Measurements from ENCODE around the gene SYNPO2.
A peak's percentile ranks its signal among the peaks of the same experiment; 100 is the strongest.
"Not testable (repeated sequence)": the region's sequence is repeated elsewhere in the genome, so short reads cannot be mapped to it uniquely, and the experiment has no call there.

Gene SYNPO2

DNA sequence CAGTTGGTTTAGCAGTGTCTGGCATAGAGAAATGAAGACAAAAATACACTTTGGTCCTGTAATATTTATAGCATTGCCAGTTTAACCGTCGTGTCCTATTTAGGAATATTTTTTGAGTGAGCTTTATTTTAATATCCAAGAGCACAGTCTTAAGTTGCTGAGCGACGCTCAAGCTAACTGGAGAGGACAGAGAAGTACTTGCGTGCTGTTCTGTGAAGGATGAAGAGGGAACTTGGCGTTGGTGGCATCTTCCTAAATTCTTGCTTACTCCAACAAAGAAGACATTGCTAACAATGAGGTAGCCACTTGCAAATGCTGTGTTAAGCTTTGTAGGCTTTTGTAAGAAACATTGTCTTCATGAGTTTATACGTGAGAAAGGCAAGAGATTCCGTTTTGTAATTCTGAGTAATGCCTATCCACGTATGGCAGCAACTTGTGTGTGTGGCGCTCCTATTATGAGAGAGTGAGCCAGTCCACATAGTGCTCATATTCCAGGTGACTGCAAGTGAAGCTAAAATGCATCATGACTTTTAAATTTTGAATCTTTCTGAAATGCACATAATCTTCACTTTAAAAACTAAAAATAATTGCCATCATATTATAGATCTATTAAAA is 50.6 kb downstream of the SYNPO2 start:
- DNase-seq: no peak

DNA sequence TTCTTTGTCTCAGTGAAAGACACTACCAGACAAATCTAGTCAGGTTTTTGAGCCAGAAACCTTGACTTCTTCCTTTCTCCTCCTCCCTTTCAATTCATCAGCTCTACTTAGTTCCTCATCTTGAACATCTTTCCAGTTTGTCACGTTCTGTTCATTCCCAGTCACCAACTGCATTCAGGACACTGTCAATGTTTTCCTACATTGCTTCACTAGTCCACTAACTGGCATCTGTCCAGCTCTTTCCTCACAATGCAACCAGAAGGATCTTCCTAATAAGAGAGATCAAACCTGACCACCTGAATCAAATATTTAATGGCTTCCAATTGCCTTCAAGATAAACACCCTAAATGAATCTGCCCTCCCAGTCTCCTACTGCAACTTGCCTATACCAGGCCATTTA is 52.5 kb downstream of the SYNPO2 start:
- no peak for DNase-seq

DNA sequence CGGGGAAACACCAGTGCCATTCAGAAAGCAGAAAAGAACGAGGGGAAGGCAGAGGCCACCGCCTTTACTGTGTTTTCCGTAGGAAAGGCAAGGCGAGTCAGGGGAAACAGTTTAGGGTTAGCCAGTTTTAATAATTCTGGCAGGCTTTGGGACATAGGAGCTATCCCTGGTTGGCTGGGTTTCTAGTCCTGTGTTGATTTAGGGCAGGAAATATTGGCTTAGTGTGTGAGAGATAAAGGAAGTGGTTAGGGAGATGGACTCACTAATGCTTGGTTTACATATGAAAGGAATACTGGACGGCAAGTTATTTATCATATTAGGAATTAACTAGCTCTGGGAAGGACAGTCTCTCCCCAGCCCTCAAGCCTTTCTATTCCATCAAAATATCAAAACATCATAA is 53.1 kb downstream of the SYNPO2 start:
- DNase-seq: no peak

DNA sequence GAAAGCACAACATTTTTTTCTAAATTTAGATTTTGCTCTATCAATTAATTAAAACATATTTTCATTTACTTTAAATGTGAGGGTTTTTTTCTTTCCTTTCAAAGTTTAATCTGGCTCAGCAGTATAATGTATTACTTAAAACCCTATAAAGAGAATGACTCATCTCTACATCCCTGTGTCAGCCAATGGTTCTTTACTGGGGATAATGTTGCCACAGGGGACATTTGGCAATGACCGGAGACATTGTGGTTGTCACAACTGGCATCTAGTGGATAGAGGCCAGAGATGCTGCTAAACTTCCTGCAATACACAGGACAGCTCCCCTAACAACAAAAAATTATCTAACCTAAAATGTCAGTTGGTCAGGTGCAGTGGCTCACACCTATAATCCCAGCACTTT is 53.8 kb downstream of the SYNPO2 start:
- peak; percentile 73 for DNase-seq

DNA sequence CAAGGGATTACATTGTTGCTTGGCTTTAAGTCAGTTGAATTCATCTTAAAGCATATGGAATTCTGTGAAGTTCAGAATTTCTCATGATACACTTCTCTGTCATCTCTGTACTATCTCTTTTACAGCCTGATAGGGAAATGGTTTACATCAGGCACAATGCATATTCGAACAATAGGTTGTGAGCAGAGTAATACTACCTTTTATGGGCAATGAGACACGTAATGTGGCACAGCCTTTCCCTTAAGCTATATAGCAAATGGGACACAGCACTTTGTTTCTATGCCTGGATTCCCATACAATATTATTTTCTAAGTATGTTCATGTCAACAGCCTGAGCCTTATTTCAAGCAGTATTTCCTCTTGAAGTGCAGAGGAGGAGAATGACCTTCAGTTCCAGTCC is 58.4 kb downstream of the SYNPO2 start:
- DNase-seq: no peak

DNA sequence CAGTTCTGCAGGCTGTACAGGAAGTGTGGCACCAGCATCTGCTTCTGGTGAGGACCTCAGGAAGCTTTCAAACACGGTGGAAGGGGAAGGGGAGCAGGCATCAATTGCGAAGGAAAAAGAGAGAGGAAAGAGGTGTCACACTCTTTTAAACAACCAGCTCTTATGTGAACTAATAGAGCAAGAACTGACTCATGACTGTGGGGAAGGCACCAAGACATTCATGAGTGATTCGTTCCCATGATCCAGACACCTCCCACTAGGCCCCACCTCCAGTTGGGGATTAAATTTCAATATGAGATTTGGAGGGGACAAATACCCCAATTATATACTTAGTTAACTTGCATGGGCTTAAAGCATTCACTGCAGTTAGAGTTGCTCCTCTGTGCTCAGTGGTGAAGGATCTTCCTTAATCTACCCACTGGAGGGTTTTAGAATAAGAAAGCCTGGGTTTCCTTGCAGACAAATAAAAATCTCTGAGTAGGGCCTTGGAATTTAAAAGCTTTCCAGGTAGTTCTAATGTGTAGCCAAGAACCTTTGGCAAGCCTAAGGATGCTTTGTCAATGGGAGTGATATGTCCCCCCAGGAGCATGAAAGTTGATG is 60.0 kb downstream of the SYNPO2 start:
- no peak for DNase-seq

DNA sequence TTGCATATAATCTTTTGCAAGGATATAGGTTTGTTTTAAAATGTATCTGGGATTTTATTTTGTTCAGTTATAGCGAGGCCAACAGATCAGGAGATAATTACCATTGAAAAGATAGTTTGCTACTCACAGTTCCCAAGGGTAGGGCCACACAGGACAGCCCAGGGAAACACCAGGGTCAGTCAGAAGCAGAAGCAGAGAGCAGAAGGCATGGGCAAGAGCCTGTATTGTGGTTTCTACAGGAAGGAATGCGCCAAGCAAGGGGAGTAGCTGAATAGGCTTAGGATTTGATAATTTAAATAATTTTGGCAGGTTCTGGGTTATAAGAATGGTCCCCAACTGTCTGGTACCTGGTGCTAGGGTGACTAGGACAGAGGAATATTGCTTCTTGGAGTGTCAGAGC is 61.6 kb downstream of the SYNPO2 start:
- no peak for DNase-seq

DNA sequence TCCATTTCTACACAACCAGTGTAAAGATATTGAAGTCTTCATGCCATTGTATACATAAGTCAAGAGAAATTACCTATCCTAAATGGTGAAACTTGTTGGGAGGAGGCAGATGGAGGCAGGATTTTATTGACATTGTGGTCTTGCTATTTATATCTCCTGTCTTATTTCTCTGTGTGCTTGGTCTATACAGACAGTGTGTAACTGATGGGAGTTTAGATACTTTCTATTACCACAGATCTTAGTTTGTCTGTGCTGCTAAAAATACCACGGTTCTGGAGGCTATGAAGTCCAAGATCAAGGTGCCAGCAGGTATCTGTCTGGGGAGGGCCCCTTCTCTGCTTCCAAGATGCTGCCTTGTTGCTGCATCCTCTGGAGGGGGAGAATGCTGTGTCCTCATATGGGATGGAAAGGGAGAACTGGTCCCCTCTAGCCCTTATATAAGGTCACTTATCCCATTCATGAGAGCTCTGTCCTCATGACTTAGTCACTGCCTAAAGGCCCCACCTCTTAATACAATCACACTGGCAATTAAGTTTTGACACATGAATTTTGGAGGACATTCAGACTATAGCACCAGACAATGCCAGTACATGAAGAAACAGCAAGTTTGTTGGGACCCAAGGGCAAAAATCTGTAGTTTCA is 62.4 kb downstream of the SYNPO2 start:
- no peak for DNase-seq

DNA sequence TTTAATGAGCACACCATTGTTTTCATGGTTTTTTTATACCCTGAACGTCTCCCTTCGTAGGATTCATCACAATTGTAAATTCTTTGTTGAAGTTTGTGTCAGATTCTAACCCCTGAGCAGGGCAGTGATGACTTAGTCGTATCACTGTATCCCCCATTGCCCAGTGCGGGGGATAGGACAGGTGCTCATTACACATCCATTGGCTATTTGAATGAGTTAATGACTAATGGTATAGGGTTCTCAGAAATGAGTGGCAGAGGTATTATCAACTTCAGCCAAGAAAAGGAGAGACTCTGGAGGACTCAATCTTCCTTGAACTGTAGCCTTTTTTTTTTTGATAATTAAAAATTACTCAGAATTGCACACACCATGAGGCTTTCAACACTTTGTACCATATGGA is 64.6 kb downstream of the SYNPO2 start:
- no peak for DNase-seq

DNA sequence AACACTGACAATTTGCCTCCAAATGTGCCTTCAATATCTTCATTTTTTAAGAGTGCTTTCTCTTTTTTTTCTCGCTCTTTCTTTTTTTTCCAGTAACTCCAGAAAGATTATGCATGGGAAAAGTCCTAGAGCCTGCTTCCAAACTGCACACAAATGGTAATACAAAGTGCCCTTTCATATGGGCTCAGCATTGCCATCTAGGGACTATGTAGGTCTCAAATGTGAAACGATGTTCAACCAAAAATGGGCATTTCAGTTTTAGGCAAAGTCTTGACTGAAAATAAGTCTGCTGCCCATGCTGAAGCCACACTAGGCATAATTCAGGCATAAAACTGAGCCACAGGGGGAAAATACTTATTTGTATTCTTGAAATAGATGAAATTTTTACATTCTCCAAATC is 65.6 kb downstream of the SYNPO2 start:
- no peak for DNase-seq

DNA sequence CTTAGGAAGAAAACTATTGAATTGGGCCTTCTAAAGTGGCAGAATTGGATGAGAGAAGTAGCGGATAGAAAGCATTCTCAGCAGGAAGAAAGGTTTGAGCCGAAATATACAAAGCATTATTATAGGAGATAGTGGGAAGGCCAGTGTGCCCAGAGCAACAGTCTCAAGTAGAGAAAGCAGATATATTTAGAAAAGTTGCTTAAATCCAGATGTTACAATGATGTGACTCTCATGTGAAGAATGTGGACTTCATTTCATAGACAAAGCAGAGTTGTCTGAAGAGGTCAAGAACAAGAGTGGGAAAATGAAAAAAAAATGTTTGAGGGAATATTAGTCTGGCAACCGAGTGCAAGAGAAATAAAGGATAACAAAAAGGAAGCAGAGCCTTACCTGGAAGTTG is 66.9 kb downstream of the SYNPO2 start:
- DNase-seq: no peak

DNA sequence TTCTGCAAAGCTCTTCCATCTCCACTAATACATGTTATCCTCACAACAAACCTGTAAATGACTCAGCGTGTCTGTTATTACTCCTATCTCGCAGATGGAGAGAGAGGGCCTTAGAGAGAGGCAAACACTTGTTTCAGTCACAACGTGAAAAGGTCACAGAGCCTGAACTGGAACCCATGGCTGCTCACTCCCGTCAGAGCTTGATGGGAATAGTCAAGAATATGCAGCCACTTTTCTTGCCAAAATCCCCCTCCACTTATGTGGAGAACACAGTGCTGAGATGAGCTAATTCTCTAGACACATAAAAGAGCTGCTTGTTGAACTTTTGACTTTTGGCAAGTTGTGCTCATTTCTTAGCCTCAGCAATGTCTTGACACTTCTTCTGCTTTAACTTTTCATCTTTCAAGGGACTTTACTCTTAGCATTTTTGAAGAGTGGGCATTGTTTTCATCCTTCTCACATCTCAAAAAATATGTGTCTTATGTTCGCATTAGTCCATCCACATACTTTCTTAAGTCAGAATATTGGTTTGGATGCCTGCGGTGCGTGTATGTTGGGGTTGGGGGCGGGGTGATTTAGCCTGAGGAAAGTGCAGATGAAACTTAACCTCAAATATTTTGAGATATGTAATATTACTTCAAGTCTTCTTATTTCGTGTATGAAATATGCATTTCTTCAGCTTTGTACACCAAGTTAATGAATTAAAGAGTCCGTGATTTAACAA is 69.2 kb downstream of the SYNPO2 start:
- no peak for DNase-seq

DNA sequence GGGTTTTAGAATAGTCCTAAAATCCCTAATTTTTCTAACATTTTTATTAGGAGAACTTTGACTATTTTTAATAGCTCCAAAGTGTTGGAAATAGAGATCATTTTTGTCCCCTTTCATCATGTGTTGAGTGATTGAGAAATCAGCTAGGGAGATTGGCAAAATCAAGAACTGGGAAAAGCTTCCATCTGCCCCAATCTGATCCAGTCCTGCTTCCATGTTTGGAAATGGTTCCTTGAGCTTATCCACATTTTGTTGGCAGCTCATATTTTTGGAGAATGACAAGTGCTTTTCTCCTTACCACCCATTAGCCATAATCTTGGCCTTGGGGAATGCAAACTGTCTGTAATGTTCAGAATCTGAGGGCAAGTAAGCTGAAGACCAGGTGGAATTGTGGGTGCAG is 73.9 kb downstream of the SYNPO2 start:
- no peak for DNase-seq

DNA sequence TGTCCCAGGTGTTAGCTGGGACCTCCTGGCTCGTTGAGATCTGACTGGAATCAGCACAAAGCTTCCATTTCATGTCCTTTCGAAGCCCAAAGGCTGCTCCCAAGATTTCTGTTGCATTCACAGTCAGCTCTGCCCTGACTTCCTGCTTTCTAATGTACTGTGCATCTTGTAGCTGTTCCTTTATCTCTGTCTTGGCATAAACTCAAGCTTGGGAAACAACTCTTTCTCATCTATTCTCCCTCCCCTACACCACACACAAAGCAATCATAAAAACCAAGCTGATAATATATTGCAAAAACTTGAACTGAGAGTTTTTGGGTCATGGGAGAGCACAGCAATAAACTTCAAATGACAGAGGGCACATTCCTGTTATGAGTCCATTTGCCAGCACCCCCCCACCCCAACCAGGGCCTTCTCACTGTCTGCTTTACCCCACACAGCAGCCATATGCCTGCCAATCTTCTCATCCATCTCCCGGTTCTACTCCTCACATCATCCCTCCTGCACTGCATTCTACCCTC is 76.3 kb downstream of the SYNPO2 start:
- no peak for DNase-seq

DNA sequence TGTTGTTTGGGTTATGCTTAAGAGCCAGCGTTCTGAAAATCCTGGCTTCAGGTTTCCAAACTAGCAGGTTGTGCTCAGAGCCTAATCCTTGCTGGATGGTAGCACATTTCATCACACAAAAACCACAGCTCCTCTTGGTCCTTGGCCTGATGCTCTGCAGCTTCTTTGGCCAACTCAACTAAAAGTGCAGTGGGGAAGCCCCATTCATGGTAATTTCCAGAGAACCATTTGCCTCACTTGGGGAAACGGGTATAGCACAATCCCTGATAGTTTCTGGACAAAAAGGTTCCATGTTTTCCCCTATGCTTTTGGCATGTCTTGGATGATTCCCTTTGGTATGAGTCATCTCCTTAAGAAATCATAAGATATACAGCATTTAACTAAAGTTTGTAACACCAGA is 78.7 kb downstream of the SYNPO2 start:
- no peak for DNase-seq

DNA sequence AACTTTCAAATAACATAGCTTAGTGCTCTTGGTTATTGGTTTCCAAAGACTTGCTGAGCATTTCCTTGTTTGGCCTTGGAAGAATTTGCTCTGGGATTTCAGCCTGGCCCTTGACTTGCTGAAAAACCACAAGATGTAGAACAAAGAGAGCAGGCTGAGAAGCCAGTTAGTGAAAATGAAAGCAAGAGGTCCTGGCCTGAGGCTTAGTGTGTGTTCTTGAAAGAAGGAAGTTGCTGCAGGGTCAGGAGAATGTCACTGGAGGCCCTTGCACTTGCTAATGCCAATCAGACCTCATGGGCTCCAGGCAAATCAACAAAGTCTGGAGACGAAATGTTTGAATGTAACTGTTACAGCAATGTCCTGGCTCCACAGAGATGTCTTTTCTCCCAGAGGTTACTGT is 79.4 kb downstream of the SYNPO2 start:
- peak; percentile 76 for DNase-seq

DNA sequence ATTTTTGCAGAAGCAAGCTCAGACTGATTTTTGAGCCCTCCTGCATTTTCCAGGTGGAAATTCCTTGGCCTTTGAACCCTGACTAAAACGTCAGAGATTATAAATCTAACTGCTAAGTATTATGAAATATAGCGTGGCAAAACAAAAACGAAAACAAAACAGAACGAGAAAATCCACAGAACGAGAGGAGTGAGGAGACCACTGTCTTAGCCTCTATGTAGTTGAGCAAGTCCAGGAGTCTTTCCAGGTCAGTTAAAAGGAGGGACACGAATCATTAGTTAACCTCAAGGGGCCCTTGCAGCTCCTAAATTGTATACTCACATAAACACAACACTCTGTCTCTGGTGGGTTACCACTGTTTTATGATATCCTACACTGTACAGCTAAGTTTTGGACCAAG is 80.2 kb downstream of the SYNPO2 start:
- DNase-seq: no peak

DNA sequence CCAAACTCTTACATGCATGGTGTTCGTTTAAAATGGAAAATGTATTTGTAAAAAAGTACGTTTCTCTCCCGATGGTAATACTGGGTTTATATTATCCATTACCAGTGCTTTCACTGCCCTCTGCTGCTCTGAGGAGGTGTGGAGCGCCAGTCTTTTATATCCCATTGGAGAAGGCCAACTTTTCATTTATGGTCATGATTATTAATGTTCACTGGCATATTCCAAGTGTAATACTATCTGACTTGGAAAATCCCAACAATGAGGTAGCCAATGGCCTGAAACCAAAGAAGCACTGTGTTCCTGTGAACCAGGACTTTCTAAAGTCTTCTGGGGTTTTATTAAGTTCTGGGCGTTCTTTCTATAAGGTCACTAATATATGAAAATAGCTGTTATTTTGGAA is 80.7 kb downstream of the SYNPO2 start:
- no peak for DNase-seq

DNA sequence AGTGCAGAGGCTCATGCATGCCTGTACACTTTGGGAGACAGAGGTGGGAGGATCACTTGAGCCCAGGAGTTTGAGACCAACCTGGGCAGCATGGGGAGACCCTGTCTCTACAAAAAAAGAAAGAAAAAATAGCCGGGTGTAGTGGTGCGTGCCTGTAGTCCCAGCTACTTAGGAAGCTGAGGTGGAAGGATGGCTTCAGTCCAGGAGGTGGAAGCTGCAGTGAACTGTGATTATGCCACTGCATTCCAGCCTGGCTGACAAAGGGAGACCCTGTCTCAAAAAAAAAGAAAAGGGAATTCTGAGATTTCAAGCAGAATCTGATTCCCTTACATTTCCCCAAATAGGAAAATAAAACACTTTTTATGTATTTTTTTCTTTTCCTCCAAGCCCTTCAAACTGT is 83.5 kb downstream of the SYNPO2 start:
- DNase-seq: no peak

DNA sequence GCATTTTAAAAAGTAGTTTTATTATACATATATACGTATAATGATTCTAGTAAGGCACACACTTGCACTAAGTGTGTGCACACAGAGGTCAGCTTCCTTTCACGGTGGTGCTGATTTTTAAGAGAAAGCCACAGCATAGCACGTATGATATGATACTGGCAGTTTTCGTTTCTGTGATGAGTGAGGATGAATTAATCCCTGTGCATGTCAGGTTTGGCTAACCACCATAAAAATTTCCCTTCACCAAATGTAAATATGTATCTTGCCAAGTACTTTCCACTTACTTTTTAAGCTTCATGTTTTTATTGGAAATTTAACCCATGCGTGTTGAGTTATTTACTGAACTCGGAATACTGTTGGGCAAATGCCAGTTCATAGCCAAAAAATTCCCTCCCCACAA is 84.6 kb downstream of the SYNPO2 start:
- no peak for DNase-seq

DNA sequence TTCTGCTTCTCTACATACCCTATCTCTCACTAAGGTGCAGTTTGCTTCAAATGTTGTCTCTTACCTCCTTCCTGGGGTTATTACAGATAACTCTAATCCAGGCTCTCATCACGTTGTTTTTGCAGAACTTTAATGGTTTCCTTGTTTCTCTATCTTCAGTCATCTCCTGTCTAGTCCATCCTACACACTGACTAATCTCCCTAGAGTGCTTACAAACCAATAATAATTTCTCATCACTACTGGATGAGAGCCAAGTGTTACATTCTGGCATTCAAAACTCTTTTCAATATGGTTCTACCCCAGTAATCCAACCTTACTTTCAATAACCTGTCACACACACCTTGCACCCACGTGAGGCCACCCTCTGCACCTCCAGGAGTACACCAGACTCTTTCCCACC is 86.1 kb downstream of the SYNPO2 start:
- no peak for DNase-seq

DNA sequence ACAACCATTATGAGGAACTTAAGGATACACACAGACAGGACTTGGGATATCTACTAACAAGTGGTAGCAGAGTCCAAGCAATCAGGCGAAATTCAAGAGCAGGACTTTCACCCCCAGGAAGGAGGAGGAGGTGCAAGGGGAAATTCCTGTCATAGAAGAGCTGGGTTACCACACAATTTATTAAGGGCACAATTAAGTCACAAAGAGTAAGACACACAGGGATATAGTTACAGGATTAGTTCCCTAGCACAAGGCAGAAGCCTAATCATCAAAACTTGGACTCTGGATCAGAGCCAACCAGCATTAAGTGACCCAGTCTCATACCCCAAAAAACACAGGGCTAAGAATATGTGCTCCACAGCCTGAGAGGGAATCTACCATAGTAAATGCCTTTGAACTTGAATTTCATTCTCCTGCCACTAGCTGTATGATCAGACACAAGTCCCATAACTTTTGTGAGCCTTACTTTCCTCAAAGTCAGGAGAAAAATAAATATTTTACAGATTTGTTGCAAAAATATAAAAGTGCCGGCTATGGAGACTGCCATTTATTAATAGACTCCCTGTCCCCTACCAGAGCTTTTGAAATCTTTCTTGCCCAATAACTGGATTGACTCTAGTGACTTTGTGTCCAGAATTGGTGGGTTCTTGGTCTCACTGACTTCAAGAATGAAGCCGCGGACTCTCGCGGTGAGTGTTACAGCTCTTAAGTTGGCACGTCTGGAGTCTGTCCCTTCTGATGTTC is 87.0 kb downstream of the SYNPO2 start:
- DNase-seq: no peak

DNA sequence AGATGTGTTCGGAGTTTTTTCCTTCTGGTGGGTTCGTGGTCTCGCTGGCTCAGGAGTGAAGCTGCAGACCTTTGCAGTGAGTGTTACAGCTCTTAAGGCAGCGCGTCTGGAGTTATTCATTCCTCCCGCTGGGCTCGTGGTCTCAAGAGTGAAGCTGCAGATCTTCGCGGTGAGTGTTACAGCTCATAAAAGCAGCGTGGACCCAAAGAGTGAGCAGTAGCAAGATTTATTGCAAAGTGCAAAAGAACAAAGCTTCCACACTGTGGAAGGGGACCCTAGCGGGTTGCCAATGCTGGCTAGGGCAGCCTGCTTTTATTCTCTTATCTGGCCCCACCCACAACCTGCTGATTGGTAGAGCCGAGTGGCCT is 87.5 kb downstream of the SYNPO2 start:
- not testable (repeated sequence) for DNase-seq

Measured in GF-D8 (cell line).